Measurements from ENCODE around the gene NPAS3.

DNA sequence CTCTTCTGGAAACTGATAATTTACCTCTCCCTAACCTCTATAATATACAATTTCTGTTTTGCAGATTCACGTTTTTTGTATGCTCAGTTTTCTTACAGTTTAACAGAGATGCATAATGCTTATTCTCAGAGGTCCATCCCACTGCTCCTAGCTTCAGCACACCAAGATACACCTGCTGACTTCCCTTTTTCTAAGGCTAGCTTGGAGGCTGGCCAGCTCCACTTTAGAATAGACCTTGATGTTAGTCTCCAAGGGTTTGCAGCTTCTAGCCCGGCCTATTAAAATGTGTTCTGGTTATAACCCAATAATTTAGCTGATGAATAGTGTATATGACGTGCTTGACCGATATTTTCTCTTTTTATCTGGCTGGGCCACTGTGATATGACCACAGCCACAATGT, 751.0 kb downstream of the NPAS3 start:
- TF ChIP-seq, protein P1, sequence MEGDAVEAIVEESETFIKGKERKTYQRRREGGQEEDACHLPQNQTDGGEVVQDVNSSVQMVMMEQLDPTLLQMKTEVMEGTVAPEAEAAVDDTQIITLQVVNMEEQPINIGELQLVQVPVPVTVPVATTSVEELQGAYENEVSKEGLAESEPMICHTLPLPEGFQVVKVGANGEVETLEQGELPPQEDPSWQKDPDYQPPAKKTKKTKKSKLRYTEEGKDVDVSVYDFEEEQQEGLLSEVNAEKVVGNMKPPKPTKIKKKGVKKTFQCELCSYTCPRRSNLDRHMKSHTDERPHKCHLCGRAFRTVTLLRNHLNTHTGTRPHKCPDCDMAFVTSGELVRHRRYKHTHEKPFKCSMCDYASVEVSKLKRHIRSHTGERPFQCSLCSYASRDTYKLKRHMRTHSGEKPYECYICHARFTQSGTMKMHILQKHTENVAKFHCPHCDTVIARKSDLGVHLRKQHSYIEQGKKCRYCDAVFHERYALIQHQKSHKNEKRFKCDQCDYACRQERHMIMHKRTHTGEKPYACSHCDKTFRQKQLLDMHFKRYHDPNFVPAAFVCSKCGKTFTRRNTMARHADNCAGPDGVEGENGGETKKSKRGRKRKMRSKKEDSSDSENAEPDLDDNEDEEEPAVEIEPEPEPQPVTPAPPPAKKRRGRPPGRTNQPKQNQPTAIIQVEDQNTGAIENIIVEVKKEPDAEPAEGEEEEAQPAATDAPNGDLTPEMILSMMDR (IDR thresholded peaks at IDR 0.05) = no peak
- TF ChIP-seq POLR2A (IDR thresholded peaks at IDR 0.05) = no peak
